ENCODE measurements around the gene RAB11FIP2. TPM values are rescaled to one million over a fixed set of nuclear protein-coding genes. Genes with fewer than 3 reads are reported as not detected.

Gene RAB11FIP2
- total RNA-seq, 1 experiment from 2014 or later, result 18.5 TPM

DNA sequence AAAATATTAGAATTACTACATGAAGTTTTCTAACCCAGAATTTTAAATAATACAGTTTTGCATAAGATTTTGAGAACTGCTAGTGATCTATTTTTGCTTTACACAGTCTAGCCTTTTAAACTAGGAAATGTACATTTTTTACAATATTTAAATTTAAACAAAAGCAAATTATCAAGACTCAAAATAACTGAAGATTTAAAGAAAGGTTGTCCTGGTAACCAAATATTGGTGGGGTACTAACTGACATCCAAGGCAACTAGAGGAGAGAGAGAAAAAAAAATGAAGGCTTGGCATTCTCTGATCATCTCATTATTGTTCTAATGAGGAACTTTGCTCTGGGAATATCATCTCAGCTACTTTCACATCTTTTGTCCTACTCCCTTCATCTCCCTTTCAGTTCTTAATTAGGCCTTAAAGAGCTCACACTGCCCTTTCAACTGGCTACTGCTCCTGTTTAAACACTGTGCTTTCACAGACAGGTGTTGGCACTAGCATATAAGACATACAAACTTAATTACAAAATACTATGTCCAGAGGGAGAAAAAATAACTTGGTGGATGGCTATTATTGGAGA, 33.7 kb downstream of the RAB11FIP2 start:
- ChIA-PET POLR2A (ENCODE audit: low non-redundant PET) (no interaction called here), CTCF (no interaction called here)
- H3K4me1 ChIP-seq (ENCODE audit: insufficient read depth, low read length, poor library complexity, severe bottlenecking), result no peaks in the 10 kb centered on the region
- intact Hi-C loops (cut with micrococcal nuclease; ENCODE audit: unreplicated experiment), result no loop called here
- BruUV-seq (replicated peaks), result no TSS peak
- H3K27ac ChIP-seq (ENCODE audit: low read depth, low read length, poor library complexity, severe bottlenecking), result no peak overlapping the region
- H3K4me3 ChIP-seq (ENCODE audit: low read depth, low read length, poor library complexity, severe bottlenecking), result no peak overlapping the region
- H3K9me3 ChIP-seq (ENCODE audit: low read depth, low read length, poor library complexity, severe bottlenecking), result no peaks in the 10 kb centered on the region
- no peaks in the 10 kb centered on the region for H3K36me3 ChIP-seq (ENCODE audit: insufficient read depth, low read length, poor library complexity, severe bottlenecking)
- no peaks in the 10 kb centered on the region for H3K27me3 ChIP-seq (replicated peaks; ENCODE audit: insufficient read depth, low read depth, low read length, poor library complexity)
- TF ChIP-seq, protein P1, sequence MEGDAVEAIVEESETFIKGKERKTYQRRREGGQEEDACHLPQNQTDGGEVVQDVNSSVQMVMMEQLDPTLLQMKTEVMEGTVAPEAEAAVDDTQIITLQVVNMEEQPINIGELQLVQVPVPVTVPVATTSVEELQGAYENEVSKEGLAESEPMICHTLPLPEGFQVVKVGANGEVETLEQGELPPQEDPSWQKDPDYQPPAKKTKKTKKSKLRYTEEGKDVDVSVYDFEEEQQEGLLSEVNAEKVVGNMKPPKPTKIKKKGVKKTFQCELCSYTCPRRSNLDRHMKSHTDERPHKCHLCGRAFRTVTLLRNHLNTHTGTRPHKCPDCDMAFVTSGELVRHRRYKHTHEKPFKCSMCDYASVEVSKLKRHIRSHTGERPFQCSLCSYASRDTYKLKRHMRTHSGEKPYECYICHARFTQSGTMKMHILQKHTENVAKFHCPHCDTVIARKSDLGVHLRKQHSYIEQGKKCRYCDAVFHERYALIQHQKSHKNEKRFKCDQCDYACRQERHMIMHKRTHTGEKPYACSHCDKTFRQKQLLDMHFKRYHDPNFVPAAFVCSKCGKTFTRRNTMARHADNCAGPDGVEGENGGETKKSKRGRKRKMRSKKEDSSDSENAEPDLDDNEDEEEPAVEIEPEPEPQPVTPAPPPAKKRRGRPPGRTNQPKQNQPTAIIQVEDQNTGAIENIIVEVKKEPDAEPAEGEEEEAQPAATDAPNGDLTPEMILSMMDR (conservative IDR thresholded peaks at IDR 0.05; ENCODE audit: low read depth, low read length), result no peak
- no peak for TF ChIP-seq EZH2 (IDR thresholded peaks at IDR 0.05; ENCODE audit: borderline replicate concordance, low read depth, low read length, poor library complexity, severe bottlenecking)
- no peak for DNase-seq (ENCODE audit: low spot score)

GRCh38 chr10:118007773-118008172, 39.0 kb downstream of the RAB11FIP2 start:
- DNase-seq (ENCODE audit: low spot score), result peak; percentile 4
- POLR2A ChIA-PET (ENCODE audit: low non-redundant PET), result no interaction called here

GRCh38 chr10:118003126-118003525, 43.6 kb downstream of the RAB11FIP2 start:
- ChIA-PET CTCF (no interaction called here), POLR2A (ENCODE audit: low non-redundant PET) (no interaction called here)
- no peaks in the 10 kb centered on the region for H3K36me3 ChIP-seq (ENCODE audit: insufficient read depth, low read length, poor library complexity, severe bottlenecking)
- H3K9me3 ChIP-seq (ENCODE audit: low read depth, low read length, poor library complexity, severe bottlenecking), result no peaks in the 10 kb centered on the region
- TF ChIP-seq, protein P1 (conservative IDR thresholded peaks at IDR 0.05; ENCODE audit: low read depth, low read length), result no peak
- no peak for TF ChIP-seq EZH2 (IDR thresholded peaks at IDR 0.05; ENCODE audit: borderline replicate concordance, low read depth, low read length, poor library complexity, severe bottlenecking)
- BruUV-seq (replicated peaks), result no TSS peak
- no peak for DNase-seq (ENCODE audit: low spot score)
- no peak overlapping the region for H3K4me3 ChIP-seq (ENCODE audit: low read depth, low read length, poor library complexity, severe bottlenecking)
- H3K27ac ChIP-seq (ENCODE audit: low read depth, low read length, poor library complexity, severe bottlenecking), result no peak overlapping the region
- H3K4me1 ChIP-seq (ENCODE audit: insufficient read depth, low read length, poor library complexity, severe bottlenecking), result peaks cover 7% of the 10 kb centered on the region
- intact Hi-C loops (cut with micrococcal nuclease; ENCODE audit: unreplicated experiment), result no loop called here
- H3K27me3 ChIP-seq (replicated peaks; ENCODE audit: insufficient read depth, low read depth, low read length, poor library complexity), result no peaks in the 10 kb centered on the region

More at GRCh38 chr10:118007773-118008172, 39.0 kb downstream of the RAB11FIP2 start:
- H3K36me3 ChIP-seq (ENCODE audit: insufficient read depth, low read length, poor library complexity, severe bottlenecking), result no peaks in the 10 kb centered on the region
- no peaks in the 10 kb centered on the region for H3K9me3 ChIP-seq (ENCODE audit: low read depth, low read length, poor library complexity, severe bottlenecking)
- intact Hi-C loops (cut with micrococcal nuclease; ENCODE audit: unreplicated experiment), result no loop called here
- no peaks in the 10 kb centered on the region for H3K27me3 ChIP-seq (replicated peaks; ENCODE audit: insufficient read depth, low read depth, low read length, poor library complexity)
- TF ChIP-seq EZH2 (IDR thresholded peaks at IDR 0.05; ENCODE audit: borderline replicate concordance, low read depth, low read length, poor library complexity, severe bottlenecking), result no peak
- CTCF ChIA-PET, result no interaction called here
- no peak overlapping the region for H3K4me3 ChIP-seq (ENCODE audit: low read depth, low read length, poor library complexity, severe bottlenecking)
- H3K4me1 ChIP-seq (ENCODE audit: insufficient read depth, low read length, poor library complexity, severe bottlenecking), result peaks cover 7% of the 10 kb centered on the region
- H3K27ac ChIP-seq (ENCODE audit: low read depth, low read length, poor library complexity, severe bottlenecking), result no peak overlapping the region
- BruUV-seq (replicated peaks), result no TSS peak

GRCh38 chr10:118002581-118002980, 44.2 kb downstream of the RAB11FIP2 start:
- CTCF ChIA-PET, result no interaction called here
- peak; percentile 3 for DNase-seq (ENCODE audit: low spot score)
- intact Hi-C loops (cut with micrococcal nuclease; ENCODE audit: unreplicated experiment), result no loop called here
- no peak for TF ChIP-seq EZH2 (IDR thresholded peaks at IDR 0.05; ENCODE audit: borderline replicate concordance, low read depth, low read length, poor library complexity, severe bottlenecking)
- TF ChIP-seq, protein P1 (conservative IDR thresholded peaks at IDR 0.05; ENCODE audit: low read depth, low read length), result no peak
- Histone ChIP-seq H3K27me3 (replicated peaks; ENCODE audit: insufficient read depth, low read depth, low read length, poor library complexity) (no peaks in the 10 kb centered on the region), H3K9me3 (ENCODE audit: low read depth, low read length, poor library complexity, severe bottlenecking) (no peaks in the 10 kb centered on the region), H3K36me3 (ENCODE audit: insufficient read depth, low read length, poor library complexity, severe bottlenecking) (no peaks in the 10 kb centered on the region), H3K4me1 (ENCODE audit: insufficient read depth, low read length, poor library complexity, severe bottlenecking) (peaks cover 2% of the 10 kb centered on the region), H3K27ac (ENCODE audit: low read depth, low read length, poor library complexity, severe bottlenecking) (no peak overlapping the region), H3K4me3 (ENCODE audit: low read depth, low read length, poor library complexity, severe bottlenecking) (no peak overlapping the region)
- POLR2A ChIA-PET (ENCODE audit: low non-redundant PET), result no interaction called here
- no TSS peak for BruUV-seq (replicated peaks)

Measured in A673 (cell line).